Activated CD8-positive, alpha-beta memory T cell treated with anti-CD3 and anti-CD28 coated beads for 4 hours (primary cell): ENCODE measurements around the gene TIMP1.

ENCODE experiments used
- DNase-seq, 2 donors: peaks; one replicate each; pipeline ENCODE4 v3.0.0-alpha.2; 2020; ENCODE audit warnings: low read depth in 2 of 2

Gene TIMP1

GRCh38 chrX:47573341-47574075 lies 8.7 kb upstream of the TIMP1 start:
- DNase-seq: no peak

- no peak for DNase-seq
Observed at GRCh38 chrX:47574076-47574546, 8.1 kb upstream of the TIMP1 start.

GRCh38 chrX:47574547-47575301 lies 7.5 kb upstream of the TIMP1 start:
- no peak for DNase-seq

- DNase-seq: no peak
Observed at GRCh38 chrX:47576021-47576898, 6.0 kb upstream of the TIMP1 start.

- no peak for DNase-seq
Observed at GRCh38 chrX:47577424-47577823, 4.8 kb upstream of the TIMP1 start.

- no peak for DNase-seq
Observed at GRCh38 chrX:47577901-47578300, 4.3 kb upstream of the TIMP1 start.

- no peak for DNase-seq
Observed at GRCh38 chrX:47578692-47579091, 3.5 kb upstream of the TIMP1 start.

- no peak for DNase-seq
Observed at GRCh38 chrX:47579537-47579936, 2.7 kb upstream of the TIMP1 start.

- no peak for DNase-seq
Observed at GRCh38 chrX:47583240-47583861, 1.1 kb downstream of the TIMP1 start.

- DNase-seq: no peak
Observed at GRCh38 chrX:47584714-47585113, 2.5 kb downstream of the TIMP1 start.

- DNase-seq: no peak
Observed at GRCh38 chrX:47585273-47585672, 3.0 kb downstream of the TIMP1 start.

- DNase-seq: no peak
Observed at GRCh38 chrX:47586043-47586787, 4.0 kb downstream of the TIMP1 start.

GRCh38 chrX:47587091-47587891 lies 5.1 kb downstream of the TIMP1 start:
- no peak for DNase-seq

GRCh38 chrX:47587906-47588735 lies 5.9 kb downstream of the TIMP1 start:
- no peak for DNase-seq

- no peak for DNase-seq
Observed at GRCh38 chrX:47590984-47591383, 8.7 kb downstream of the TIMP1 start.

GRCh38 chrX:47593522-47593921 lies 11.3 kb downstream of the TIMP1 start:
- no peak for DNase-seq

GRCh38 chrX:47595716-47596251 lies 13.5 kb downstream of the TIMP1 start:
- DNase-seq: no peak

GRCh38 chrX:47596256-47596655 lies 14.0 kb downstream of the TIMP1 start:
- no peak for DNase-seq

- DNase-seq: no peak
Observed at GRCh38 chrX:47597222-47597621, 15.0 kb downstream of the TIMP1 start.
